Thyroid gland (tissue), 4 donors: ENCODE measurements around the gene ANKS1A. TPM values are rescaled to one million over a fixed set of nuclear protein-coding genes. Genes with fewer than 3 reads are reported as not detected.

Experiments used
- DNase-seq, 2 donors: peaks; one replicate each; pipeline ENCODE4 v3.0.0-alpha.2; 2019
- H3K27ac ChIP-seq, 3 donors: fragments of 200-600 bp; sonication (generic); 1 replicate in 2 of 3; 2 replicates in 1 of 3; pipeline ENCODE4 v1.5.1; 2016 to 2019; ENCODE audit warnings: mild to moderate bottlenecking in 1 of 3, moderate library complexity in 1 of 3
- H3K27me3 ChIP-seq: fragments of 200-600 bp; sonication (generic); one replicate; pipeline ENCODE4 v1.5.1; 2019
- H3K36me3 ChIP-seq, 2 donors: fragments of 200-600 bp; sonication (generic); one replicate each; pipeline ENCODE4 v1.5.1; 2016 to 2019
- H3K4me1 ChIP-seq, 2 donors: fragments of 200-600 bp; sonication (generic); one replicate each; pipeline ENCODE4 v1.5.1; 2017 to 2019
- H3K4me3 ChIP-seq, 3 donors: fragments of 200-600 bp; sonication (generic); replicated peaks in 1 of 3; 1 replicate in 2 of 3; 2 replicates in 1 of 3; pipeline ENCODE4 v1.5.1; 2016; ENCODE audit warnings: mild to moderate bottlenecking in 1 of 3
- H3K9me3 ChIP-seq: fragments of 200-600 bp; sonication (generic); one replicate; pipeline ENCODE4 v1.5.1; 2017
- CTCF ChIP-seq, 6 experiments: fragments of 200-600 bp in 3 of 6; fragments of 450-650 bp in 3 of 6; sonication (generic) in 3 of 6; IDR thresholded peaks; one replicate each; pipeline ENCODE4 v1.5.1; 2016 to 2019; ENCODE audit warnings: antibody characterized with exemption in 6 of 6, mild to moderate bottlenecking in 2 of 6, inconsistent platforms in 1 of 6, moderate library complexity in 1 of 6
- POLR2A ChIP-seq, 2 donors: fragments of 450-650 bp; IDR thresholded peaks; one replicate each; pipeline ENCODE4 v1.6.1; 2017; ENCODE audit warnings: antibody characterized with exemption in 2 of 2, mild to moderate bottlenecking in 2 of 2, moderate library complexity in 1 of 2
- WGBS, 2 donors: methylation state at CpG; one replicate each; pipeline ENCODE4 v1.1.5; 2017; 5-methylcytosine and 5-hydroxymethylcytosine counted together
- intact Hi-C: fragments of 100-400 bp; cut with DNase I; formaldehyde crosslinking; loops from one replicate; pipeline ENCODE4 v1.15.1; 2023
- total RNA-seq, 4 donors: library from RNA; depleted of rRNA; stranded (reverse); fragments of >200 nt; gene quantifications; one replicate each; pipeline ENCODE4 v1.2.3, GENCODE V29; 2016

The ANKS1A gene
- total RNA-seq, 4 donors from 2014 or later: 29.9 to 43.8 (median 34.4) TPM

DNA sequence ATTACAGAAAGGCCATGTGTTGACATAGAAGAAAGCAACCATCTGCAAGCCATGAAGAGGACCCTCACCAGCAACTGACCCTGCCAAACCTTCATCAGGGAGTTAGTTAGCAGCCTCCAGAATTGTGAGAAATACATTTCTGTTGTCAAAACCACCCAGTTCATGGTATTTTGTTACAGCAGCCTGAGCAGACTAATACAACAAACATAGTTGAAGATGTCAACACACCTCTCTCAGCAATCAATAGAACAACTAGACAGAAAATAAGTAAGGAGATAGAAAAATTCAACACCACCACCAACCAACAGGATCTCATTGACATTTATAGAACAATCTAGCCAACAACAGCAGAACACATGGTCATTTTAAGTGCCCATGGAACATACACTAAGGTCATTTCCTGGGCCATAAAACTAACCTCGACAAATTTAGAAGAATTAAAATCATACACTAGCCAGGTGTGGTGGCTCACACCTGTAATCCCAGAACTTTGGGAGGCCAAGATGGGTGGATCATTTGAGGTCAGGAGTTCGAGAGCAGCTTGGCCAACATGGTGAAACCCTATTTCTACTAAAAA is 219.3 kb downstream of the ANKS1A start:
- H3K9me3 ChIP-seq: no peaks in the 10 kb centered on the region
- H3K27me3 ChIP-seq: no peaks in the 10 kb centered on the region
- 95 to 98% methylated on average over 2 of the region's 2 CpGs for WGBS, 2 donors
- H3K27ac ChIP-seq: no peak overlapping the region
- H3K4me1 ChIP-seq: no peaks in the 10 kb centered on the region
- no peak overlapping the region for H3K4me3 ChIP-seq
- H3K36me3 ChIP-seq: no peaks in the 10 kb centered on the region
- DNase-seq: no peak
- intact Hi-C loops: no loop called here
- no peak for TF ChIP-seq POLR2A (IDR thresholded peaks at IDR 0.05)
- TF ChIP-seq CTCF (IDR thresholded peaks at IDR 0.05): no peak

DNA sequence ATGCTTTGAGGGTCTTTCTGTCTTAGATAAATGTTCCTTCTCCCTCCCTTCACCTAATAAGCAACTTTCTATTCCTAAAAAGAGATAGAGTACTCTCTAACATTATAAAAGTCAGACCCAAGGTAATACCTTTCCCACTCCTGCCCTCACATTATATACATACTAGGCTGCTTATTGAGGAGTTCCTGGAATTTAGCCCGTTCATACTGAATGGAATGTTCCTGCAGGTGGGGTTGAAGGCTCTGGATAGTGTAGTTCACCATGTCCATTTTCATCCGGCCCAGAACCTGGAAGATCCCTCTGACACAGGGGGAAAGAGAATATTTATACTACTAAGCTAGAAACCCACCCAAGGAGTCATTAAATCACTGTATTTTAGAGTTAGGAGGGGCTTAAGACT is 231.7 kb downstream of the ANKS1A start:
- Histone ChIP-seq H3K4me3 (no peak overlapping the region), H3K4me1 (no peaks in the 10 kb centered on the region), H3K36me3 (no peaks in the 10 kb centered on the region), H3K27ac (no peak overlapping the region), H3K27me3 (no peaks in the 10 kb centered on the region), H3K9me3 (no peaks in the 10 kb centered on the region)
- intact Hi-C loops: no loop called here
- no peak for TF ChIP-seq POLR2A (IDR thresholded peaks at IDR 0.05)
- TF ChIP-seq CTCF (IDR thresholded peaks at IDR 0.05): no peak
- DNase-seq: no peak
- WGBS, 2 donors: 76 to 93% methylated on average over 2 of the region's 2 CpGs

DNA sequence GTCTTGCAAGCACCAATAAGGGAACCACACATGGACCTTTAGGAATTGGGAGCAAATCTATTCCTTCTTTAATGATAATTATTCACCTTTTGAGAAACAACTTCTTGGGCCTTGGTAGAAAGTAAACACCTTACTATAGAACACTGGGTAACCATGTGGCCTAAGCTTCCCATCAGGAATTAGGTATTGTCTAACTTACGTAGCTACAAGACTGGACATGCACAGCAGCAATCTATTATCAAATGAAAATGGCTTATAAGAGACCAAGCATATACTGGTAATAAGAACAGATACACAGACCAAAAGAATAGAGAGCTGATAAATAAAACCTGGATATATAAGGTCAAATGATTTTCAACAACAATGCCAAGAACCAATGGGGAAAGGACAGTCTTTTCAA is 235.3 kb downstream of the ANKS1A start:
- no peaks in the 10 kb centered on the region for H3K4me1 ChIP-seq
- no peaks in the 10 kb centered on the region for H3K36me3 ChIP-seq
- H3K9me3 ChIP-seq: no peaks in the 10 kb centered on the region
- no peak overlapping the region for H3K27ac ChIP-seq
- DNase-seq: no peak
- TF ChIP-seq CTCF (IDR thresholded peaks at IDR 0.05) (no peak), POLR2A (IDR thresholded peaks at IDR 0.05) (no peak)
- no peaks in the 10 kb centered on the region for H3K27me3 ChIP-seq
- no peak overlapping the region for H3K4me3 ChIP-seq
- 96 to 100% methylated on average over 1 of the region's 1 CpG for WGBS, 2 donors
- intact Hi-C loops: no loop called here

DNA sequence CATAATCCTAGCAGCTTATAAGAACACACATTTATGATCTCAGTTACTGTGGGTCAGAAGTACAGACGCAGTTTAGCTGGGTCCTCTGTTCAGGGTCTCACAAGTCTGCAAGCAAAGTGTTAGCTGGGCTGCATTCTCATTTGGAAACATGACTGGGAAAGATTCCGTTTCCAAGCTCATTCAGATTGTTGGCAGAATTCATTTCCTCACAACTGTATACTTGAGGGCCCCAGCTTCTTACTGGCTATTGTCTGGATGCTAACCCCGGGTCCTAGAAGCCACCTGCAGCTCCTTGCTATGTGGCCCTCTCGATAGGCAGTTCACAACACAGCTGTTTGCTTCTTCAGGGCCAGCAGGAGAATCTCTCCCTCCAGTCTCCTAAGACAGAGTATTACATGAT is 239.0 kb downstream of the ANKS1A start:
- no peaks in the 10 kb centered on the region for H3K36me3 ChIP-seq
- no peak overlapping the region for H3K4me3 ChIP-seq
- no peak overlapping the region for H3K27ac ChIP-seq
- WGBS, 2 donors: 69 to 70% methylated on average over 4 of the region's 4 CpGs
- intact Hi-C loops: no loop called here
- no peaks in the 10 kb centered on the region for H3K4me1 ChIP-seq
- no peak for DNase-seq
- no peaks in the 10 kb centered on the region for H3K27me3 ChIP-seq
- TF ChIP-seq CTCF (IDR thresholded peaks at IDR 0.05) (no peak), POLR2A (IDR thresholded peaks at IDR 0.05) (no peak)
- H3K9me3 ChIP-seq: no peaks in the 10 kb centered on the region

DNA sequence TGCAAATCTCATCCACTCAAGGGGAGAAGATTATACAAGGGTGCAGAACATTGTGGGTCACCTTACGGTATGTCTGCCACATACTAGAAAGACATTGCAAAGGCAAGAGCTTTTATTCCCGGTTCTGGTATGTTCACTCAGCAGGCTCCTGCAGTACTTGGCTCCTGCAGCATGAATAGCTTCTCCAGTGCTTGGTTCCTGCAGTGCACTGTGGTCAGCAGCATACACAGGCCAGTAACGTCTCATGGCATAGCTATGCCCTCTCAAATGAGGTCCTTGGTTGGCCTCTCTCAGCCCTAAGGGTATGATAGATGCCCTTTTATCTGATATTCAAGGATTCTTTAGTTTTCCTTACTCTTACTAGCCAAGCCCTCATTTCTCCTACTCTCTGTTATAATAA is 239.4 kb downstream of the ANKS1A start:
- no peak for TF ChIP-seq CTCF (IDR thresholded peaks at IDR 0.05)
- TF ChIP-seq POLR2A (IDR thresholded peaks at IDR 0.05): no peak
- intact Hi-C loops: no loop called here
- Histone ChIP-seq H3K4me3 (no peak overlapping the region), H3K4me1 (no peaks in the 10 kb centered on the region), H3K36me3 (no peaks in the 10 kb centered on the region), H3K9me3 (no peaks in the 10 kb centered on the region), H3K27ac (no peak overlapping the region), H3K27me3 (no peaks in the 10 kb centered on the region)
- DNase-seq: peak in 1 of 2 donors; percentile 11
- WGBS, 2 donors: 56 to 58% methylated on average over 3 of the region's 3 CpGs
